GM19023 (cell line): Measurements from ENCODE around the gene CEP85L.

Experiments
- ATAC-seq: cut with Tn5 transposase; IDR thresholded peaks from one replicate; pipeline ENCODE4 v1.9.1; 2021; ENCODE audit warnings: mild to moderate bottlenecking, moderate library complexity; ENCODE audit not compliant: unreplicated experiment

The CEP85L gene

GRCh38 chr6:118661831-118662230 lies 10.4 kb upstream of the CEP85L start:
- ATAC-seq: no peak

DNA sequence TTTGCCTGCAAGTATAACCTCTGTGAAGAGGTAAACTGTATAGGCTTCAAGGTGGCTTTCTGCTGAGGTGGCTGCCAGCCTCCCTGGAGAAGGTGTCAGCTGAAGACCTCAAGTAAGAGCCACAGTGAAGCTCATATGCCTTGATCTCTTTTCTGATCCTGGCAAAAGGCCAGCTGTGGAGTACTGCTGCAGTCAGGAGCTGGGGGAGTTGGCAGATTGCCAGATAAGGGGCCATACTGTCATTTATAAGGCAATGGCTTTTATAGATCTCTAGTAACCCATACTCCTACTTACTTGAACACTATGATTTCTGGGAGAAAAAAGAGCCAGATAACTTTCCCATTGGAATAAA lies 8.8 kb upstream of the CEP85L start:
- no peak for ATAC-seq

DNA sequence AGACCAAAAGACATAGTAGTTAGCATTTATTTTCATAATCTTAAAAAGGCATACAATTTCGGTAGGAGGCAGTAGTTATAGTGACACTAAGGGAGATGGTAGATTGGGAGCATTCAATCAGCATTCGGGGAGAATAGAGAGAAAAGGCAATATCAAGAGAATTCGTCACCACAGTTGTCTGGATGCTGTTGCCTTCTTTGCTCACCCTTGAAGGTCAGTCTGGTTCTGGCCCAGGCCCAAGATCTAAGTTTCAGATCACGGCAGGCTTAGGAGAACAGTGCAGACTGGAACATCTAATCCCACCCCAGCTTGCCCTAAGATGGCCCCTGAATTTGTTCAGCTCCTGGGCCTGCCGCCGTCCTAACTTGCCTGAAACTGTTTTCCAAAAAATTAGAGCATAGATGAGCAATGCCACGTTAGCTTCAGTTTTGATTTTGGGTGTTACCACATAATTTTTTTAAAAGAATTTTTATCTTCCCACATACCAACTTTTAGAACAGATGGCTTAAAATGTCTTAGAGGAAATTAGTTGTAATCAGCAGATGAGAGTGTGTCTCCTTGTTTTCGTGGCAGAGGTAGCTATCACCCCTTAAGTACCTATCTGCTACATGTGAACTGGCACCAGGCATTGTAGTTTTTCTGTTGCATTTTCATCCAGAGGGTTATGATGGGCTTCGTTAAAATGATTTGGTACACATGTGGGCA lies 8.3 kb upstream of the CEP85L start:
- ATAC-seq: no peak

DNA sequence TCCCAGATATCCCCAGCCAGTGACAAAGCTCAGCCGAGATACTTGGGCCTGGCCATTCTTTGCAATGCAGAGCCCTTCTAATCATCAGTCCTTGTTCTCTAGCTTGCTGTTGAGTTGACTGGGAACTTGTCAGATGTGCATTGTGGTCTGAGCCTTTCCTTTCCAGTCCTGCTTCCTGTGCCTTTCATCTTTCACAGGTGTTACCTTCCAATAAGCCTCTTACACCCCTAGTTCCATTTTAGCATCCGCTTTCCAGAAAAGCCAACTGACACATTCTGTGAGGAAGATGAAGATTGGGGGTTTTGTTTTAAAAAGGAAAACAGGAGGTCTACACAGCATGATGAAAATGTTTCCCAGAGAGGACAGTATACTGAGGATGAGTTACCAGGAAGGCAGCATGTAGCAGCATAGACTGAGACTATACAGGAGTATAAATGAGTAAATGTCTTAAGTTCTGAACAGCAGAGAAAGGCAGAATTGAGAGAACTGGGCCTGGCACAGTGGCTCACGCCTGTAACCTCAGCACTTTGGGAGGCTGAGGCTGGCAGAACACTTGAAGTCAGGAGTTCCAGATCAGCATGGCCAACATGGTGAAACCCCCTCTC lies 5.6 kb upstream of the CEP85L start:
- no peak for ATAC-seq

- no peak for ATAC-seq
These were observed 742 bp upstream of the CEP85L start for GRCh38 chr6:118652051-118652615.

DNA sequence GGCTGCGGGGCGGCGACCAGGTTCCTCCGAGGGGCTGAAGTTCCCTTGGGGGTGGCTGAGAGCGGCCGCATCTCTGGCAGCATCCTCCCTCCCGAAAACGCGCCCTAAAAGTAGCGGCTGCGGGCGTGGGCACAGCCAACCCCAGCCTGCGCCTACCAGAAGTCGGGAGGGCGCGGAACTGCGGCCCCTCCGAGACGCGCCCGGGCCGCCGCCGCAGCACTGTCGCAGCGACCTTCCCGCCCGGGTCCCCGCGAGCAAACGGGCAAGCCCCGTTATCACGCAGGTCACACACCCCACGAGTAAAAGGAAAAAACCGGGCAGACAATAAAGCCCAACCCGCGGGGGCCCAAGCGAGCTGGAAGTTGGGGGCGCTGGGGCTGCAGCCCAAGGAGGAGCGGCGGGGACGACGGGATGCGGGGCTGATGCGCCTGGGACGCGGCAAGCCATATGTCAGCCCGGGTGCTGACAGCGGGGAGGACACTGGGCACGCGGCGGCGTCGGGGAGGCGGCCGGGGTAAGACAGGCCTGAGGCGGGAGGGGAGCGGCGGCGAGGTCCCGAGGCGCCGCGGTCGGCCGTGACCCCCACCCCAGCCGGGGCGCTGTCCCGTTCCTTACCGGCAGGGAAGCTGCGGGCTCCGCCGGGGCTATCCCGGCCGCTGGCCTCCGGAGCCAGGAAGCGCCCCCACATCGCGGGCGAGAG lies 659 bp downstream of the CEP85L start:
- ATAC-seq: peak; percentile 51

DNA sequence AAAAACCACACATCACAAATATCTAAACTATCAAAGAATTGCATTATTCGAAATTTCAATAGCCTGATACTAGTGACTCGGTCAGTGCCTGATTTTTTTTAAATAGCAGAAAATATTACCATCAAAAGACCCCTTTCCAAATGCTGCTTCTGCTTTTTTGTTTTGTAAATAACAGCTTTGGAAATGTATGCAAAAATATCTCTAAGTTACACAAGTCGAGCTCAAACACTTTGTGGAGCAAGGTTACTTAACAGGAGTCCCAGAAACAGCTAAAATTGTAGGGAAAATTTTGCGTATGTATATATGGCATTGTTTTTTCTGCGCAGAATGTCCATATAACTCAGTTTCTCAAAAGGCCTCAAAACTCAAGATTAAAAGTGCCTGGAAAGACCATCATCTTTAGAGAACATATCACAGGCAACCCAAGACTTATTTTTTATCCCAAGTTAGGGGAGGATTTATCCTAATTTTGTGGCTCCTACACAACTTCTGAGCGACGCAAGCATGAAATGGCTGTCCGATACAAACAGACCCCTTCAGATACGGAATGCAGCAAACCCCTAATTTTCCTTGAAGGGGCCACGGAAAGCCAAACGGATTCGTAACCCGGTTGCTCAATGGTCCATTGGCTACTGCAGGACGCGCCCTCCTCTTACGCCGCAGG lies 1.3 kb downstream of the CEP85L start:
- ATAC-seq: peak; percentile 25

- no peak for ATAC-seq
These were observed 2.4 kb downstream of the CEP85L start for GRCh38 chr6:118648866-118649554.

DNA sequence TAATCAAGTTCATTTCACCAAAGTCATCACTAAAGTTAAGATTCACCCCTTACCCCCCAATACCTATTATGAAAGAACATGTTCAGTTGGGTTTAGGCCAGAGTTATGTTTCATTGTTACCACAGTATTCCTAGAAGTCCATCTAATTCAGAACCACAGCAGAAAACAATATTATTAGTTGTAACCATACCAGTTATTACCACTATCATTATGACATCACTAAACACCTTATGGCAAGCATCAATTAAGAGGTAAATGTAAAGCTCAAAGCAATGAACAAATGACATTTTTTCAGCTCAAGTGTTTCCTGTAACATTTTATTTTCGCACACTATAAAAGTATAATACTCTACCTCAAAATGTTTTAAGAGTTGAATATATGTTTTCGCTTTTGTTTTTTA lies 4.4 kb downstream of the CEP85L start:
- ATAC-seq: no peak

GRCh38 chr6:118645395-118645794 lies 6.0 kb downstream of the CEP85L start:
- ATAC-seq: no peak

- ATAC-seq: no peak
These were observed 7.4 kb downstream of the CEP85L start for GRCh38 chr6:118644007-118644406.

DNA sequence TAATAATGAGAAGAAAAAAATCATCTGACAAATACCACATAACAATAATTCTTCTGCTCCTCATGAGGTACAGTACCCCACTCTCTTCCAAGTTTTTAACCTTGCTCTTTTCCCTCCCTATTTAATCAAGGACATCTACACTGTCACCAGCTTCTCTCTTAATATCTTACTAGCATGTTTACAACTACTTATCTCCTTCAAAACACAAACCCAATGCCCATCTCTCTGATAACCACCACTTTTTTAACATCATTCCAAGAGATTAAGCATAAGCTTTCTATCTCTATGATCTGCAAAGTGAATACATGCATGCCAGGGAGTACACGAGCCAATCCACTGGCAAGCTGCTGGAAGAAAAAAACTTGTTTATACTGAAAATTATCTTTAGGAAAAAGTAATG lies 10.3 kb downstream of the CEP85L start:
- ATAC-seq: no peak

GRCh38 chr6:118639054-118639964 lies 12.1 kb downstream of the CEP85L start:
- peak; percentile 71 for ATAC-seq

DNA sequence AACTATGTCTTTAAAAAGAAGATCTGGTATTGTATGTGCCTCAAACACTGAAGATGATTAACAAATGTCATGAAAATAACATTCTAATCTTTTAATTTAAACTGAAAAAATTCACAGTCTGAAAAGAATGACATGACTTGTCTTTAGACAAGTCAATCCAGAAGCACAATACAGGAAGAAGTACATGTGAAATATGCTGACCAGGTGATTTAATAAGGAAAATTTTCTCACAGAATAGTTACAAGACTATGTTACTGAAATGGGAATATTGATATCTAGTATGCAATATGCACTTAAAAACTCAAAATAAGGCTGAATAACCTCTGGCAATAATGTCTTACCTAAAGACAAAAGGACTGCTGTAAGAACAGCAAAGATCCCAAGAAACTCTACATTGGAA lies 13.1 kb downstream of the CEP85L start:
- ATAC-seq: no peak

DNA sequence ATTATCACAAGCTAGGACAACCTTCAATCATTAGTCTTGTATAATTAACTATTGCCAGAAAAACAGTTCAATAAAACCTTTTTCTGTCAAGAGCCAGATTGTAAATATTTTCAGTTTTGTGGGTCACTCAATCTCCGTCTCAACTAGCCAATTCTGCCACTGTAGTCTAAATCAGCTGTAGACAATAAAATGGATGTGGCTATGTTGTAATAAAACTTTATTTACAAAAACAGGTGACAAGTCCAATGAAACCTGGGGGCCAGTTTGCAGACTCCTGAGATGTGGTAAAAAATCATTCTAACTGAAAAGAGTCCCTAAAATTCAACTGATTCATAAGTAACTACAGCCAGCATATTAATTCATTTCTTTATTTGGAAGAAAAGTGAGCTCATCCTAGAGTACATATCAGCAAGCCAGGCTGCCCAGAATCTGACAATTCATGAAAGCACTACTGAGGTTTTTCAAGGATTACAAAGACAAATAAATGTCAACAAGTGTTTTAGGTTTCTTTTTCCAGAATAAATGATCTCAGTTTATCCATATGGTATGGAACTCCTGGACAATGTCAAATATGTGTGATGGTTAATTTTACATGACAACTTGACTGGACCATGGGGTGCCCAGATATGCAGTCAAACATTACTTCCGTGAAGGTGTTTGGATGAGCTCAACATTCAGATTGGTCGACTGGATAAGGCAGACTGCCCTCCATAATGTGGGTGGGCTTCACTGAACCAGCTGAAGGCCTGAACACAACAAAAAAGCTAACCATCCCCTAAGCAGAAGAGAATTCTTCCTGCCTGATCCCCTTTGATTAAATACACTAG lies 15.3 kb downstream of the CEP85L start:
- no peak for ATAC-seq

GRCh38 chr6:118632359-118632758 lies 19.0 kb downstream of the CEP85L start:
- no peak for ATAC-seq

DNA sequence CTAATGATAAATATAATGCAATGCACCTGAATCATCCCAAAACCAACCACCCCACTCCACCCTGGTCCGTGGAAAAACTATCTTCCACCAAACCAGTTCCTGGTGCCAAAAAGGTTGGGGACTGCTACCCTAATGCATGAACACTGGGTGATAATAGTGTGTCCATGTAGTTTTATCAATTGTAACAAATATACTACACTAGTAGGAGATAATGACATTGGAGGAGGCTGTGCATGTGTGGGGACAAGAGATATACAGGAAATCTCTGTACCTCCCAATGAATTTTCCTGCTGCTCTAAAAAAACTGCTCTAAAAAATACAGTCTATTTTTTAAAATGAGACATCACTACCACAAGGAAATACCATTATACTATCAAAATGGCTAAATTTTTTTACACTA lies 20.5 kb downstream of the CEP85L start:
- no peak for ATAC-seq

DNA sequence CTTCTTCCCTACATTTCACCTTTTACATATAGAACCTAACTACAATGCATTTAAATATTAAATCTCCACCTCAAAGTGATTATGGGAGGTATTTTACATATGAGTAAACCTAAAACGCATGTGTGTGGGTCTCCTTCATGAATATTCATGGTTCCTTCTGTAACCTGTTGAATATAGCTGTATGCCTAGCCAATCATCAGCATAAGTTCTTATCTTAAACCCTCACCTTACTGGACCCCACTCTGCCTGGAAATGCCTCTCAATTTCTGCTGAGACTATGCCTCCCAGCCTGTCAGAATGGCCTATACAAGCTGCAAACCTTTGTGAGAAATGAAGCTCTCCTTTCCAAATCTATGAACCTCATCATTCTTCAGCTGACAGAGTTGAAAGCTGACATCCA lies 21.3 kb downstream of the CEP85L start:
- no peak for ATAC-seq

DNA sequence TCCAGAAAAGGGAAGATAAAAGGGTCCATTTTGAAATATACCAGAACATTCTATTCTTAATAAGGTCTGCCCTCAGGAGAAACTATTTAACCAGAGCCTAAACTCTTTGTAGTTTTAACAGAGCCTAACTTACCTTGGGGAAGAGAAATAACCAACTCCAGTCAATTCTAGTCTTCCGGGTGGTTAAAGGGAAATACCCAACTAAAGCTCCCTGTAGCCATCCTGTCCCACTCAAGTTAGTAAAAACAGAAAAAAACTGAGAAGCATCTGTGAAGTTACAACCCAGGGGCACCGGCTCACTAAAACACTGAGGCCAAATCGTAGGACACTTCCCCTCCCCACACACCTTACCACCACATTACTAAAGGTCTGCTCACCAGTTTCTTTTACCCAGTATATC lies 23.7 kb downstream of the CEP85L start:
- no peak for ATAC-seq
